HG03039 (cell line): ENCODE measurements around the gene RBM28.

Experiments used
- ATAC-seq: cut with Tn5 transposase; IDR thresholded peaks from one replicate; pipeline ENCODE4 v1.9.1; 2021; ENCODE audit warnings: mild to moderate bottlenecking, moderate library complexity; ENCODE audit not compliant: unreplicated experiment

The RBM28 gene

DNA sequence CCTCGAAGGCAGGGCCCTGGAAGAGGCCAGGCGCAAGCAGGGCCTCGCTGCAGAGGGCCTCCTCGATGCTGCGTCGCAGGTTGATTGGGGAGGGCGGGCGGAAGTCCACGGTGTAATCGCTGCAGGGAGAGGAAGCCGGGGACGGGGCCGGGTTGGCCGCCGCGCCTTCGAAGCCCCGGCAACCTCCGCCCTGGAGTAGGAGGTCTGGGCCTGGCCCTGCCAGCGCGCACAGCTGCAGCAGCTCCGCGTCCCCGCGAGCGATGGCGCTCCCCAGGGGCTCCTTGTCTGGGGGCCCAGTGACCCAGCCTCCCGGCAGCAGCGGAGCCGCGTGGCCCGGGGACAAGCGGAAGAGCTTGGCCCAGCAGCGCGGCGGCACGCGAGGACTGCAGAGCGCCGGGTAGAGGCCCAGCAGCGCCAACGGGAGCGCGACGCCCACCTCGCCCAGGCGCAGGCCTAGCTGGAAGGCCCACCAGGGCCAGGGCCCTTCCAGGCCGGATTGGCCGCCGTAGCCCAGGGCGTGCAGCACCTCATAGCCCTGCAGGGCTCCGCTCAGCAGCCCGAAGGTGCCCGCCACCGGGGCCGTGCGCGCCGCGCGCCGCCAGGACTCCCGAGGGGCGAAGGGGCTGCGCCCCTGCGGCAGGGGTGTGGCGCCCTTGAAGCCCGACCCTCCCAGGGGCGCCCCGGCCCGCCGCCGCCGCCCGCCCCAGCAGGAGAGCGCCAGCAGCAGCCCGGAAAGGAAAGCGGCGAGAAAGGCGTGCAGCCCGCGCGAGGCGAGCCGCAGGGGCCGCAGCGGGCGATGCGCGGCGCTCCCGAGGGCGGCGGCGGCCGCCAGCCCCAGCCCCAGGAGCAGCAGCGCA lies 7.8 kb upstream of the RBM28 start:
- ATAC-seq: no peak

DNA sequence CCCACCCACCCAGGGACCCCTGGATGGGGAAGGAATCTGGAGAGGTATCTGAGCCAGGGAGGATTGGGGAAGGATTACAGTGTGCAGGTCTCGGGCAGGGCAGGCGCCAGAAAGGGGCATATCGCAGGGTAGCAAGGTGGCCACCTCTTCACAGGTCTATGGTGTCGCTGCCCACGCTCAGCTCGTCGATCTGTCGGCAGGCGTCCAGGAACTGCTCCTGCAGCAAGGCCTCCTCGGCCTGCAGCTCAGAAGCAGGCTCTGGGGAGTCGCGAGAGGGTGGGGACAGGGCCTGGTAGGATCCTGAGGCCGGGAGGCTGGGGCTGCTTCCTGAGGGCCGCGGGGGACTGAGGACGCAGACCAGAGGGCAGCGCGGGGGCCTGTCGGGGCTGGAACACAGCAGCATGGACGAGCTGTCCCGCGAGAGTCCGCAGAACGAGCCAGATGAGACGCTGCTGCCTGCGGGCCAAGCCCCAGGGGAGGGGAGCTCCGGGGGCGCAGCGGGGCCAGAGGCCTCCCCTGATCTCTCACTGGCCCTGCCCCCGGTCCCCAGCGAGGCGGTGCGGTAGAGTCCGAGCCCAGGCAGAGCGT lies 7.1 kb upstream of the RBM28 start:
- no peak for ATAC-seq

DNA sequence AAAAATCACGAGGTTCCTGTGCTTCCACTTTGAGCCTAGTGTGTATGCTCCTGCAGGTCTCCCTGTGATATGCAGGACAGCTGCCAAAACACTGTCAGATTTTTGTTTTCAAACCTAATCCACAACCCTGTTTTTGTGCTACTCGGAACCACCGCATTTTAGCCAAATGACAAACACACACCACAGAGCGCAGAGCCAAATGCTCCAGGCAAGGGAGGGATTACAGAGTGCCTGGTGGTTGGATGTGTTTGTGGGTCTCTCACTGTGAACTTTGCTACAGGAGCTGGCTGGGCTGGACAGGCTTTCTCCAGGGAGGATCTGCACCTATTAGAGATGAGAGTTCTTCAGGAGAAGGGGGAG lies 5.7 kb upstream of the RBM28 start:
- no peak for ATAC-seq

DNA sequence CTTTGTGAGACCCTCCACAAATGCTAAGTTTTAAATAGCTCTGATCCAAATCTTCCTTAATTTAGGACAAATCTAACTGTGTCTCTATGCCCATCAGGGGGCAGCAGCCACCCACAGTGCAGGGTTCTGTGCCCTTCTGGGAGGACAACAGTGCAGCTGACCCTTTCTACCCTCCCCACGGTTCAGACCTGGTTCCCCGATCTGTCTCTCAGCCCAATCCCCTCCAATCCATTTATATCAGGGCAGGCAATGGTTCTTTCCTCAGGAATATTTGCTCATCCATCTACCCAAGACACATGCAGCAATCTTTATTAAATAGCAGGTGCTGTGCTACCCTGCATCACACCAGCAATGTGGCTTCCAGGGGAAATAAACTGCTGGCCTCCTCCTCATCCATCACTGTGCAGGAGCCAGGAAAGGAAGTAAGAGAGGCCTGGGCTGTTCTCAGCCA lies 4.0 kb upstream of the RBM28 start:
- ATAC-seq: no peak

DNA sequence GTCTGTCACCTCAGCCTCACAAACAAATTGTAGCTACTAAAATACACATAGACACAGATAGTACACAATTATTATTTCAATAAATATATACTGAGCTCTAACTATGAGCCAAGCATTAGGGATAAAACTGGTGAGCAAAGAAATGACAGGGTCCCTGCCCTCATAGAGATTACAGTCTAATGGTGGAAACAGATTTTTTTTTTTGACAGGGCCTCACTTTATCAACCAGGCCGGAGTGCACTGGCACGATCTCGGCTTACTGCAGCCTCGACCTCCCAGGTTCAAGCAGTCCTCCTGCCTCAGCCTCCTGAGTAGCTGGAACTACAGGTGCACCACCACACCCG lies 695 bp upstream of the RBM28 start:
- no peak for ATAC-seq

DNA sequence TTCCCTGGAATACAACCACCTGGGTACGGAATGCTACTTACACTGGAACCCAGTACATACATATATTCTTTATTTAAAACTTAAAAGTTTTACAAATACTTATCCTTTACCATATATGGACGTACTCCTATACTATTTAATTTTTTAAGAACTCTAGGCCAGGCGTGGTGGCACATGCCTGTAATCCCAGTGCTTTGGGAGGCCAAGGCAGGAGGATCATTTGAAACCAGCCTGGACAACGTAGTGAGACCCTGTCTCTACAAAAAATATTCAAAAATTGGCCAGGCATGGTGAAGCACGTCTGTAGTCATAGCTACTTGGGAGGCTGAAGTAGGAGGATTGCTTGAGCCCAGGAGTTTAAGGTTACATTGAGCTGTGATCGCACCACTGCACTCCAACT lies 2.0 kb downstream of the RBM28 start:
- ATAC-seq: no peak

DNA sequence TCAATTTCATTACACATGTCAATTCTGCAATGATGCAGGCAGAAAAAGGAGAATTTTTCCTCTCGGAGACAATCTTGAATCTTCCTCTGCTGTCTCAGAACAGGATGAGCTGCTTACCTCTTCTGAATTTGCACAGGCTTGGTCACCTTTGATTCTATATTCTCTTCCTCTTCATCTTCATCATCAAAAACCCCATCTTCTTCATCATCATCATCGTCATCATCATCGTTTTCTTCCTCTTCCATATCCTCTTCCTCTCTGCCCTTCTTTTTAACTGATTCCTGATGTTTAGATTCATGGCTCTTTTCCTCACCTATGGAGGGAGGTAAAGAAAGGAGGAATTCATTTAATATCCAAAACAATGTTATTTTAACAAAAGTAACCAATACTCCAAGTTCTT lies 8.0 kb downstream of the RBM28 start:
- no peak for ATAC-seq

DNA sequence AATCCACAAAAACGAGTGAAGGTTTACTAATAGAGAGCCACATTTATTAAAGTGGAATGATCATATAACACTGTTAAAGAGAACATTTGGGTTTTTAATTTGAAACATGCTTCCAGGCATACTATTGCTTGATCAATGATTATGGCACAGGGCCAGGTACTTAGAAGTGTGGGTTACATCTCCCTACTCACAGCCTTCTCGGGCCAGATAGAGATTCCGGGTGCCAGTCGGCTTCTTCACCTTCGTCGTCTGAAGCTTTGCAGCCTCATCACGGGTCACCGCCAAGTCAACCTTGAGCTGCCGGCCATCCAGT lies 19.4 kb downstream of the RBM28 start:
- no peak for ATAC-seq

DNA sequence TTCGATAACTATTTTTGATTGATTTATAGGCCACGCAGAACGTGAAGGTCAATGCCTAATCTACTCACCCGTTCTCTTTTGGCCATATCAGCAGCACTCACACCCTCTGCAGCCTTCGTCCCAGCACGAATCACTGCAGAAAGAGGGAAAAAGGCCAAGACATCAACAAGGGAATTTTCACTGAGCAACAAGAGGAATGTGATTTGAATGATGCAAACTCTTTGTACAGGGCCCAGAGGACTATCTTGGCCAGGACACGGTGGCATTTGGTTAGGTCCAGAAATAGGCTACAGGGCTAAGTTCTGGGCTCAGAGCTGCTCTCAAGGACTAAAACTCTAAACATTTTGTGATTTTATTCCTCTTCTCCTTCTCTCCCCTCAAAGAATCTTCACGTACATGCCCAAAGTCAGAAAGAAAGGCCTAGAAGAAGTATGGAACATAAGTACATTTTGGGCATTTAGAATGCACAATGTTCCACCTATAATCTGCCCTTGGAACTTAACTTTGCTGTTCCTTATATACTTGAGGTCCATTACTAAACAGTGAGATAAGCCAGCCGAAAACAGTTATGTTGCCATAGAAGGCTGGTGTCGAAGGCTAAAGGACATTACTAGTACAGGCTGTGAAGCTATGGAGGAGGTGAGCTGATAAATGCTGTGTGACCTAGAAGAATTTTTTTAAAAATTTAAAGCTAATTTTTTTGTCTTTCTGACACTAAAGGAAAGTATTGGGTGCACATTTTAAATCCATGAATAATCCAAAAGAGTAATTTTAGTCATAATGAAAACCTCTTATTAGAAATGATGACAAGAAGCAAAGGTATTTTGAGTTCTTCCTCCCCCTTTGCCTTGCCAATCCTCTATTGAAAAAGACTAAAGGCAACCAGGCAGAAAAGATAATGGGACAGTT lies 20.0 kb downstream of the RBM28 start:
- ATAC-seq: no peak

DNA sequence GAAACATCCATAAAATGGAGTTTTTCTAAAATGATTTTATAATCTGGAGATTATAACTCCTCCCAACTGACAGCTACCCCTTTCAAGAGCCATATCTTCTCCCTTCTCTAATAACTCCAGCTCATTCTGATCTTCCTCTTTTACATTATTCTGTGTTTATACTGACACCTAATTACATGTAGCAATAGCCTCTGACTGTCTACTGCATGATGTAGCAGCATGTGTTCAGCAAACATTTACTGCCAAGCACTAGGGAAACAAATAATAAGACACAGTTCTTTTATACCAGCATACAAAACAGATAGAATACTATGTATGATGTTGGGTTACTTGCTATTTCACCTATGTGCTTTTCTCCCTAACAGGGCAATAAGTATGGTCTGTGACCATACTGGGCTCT lies 20.7 kb downstream of the RBM28 start:
- ATAC-seq: no peak

DNA sequence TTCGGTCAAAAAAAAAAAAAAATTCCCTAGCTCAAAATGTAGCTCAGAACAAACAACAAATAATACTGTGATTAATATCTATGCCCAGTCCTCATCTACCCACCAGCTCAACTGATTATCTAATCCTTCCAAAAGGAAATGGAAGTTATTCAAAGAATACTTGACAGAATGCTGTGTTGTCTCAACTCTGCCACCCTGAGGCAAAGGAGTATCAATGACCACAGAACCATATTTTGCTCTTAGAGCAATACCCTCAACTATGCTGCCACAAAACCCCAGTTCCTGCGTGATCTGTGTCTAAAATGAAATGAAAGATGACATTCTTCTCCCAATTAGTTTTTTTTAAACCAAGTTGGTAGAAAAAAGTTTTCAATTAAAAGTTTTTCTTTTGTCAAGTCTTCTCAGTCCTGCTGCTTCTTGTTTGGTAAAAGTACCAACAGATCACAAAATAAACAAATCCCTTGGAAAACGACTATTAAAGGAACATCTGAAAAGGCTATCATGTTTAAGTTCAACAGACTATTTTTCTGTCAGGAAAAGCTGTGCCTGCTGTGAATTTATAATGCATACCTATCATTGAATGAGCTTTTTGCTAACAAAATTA lies 21.6 kb downstream of the RBM28 start:
- no peak for ATAC-seq

DNA sequence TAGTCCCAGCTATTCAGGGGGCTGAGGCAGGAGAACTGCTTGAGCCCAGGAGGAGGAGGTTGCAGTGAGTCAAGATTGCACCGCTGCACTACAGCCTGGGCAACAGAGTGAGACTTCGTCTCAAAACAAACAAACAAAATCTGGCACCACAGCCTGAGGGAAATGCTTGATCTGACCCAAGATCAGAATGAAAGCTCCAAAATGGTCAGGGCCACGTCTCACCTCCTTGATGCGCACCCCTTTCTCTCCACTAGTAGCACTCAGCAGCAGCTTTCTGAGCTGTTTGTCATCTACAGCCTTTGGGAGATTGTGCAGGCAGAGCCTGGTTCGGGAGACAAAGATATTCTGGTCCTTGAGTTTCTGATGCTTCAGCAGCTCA lies 22.7 kb downstream of the RBM28 start:
- ATAC-seq: no peak

DNA sequence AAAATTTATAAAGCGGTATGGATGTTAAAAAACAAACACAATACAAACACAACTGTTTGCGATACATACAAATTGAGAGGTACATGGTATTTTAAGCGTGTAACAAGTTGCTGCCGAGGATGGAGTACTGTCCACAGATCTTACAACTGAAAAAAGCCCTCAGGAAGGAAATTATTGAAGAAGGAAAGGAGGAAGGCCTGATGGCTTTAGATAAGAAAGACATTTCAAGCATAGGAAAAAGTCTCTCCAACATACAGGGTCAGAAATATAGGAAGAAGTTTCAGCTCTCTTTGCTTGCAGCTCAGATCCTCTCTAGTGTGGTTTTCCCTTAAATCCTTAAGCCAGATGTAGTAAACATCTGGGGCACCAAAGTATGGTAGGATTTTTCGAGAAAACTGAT lies 25.0 kb downstream of the RBM28 start:
- ATAC-seq: no peak

DNA sequence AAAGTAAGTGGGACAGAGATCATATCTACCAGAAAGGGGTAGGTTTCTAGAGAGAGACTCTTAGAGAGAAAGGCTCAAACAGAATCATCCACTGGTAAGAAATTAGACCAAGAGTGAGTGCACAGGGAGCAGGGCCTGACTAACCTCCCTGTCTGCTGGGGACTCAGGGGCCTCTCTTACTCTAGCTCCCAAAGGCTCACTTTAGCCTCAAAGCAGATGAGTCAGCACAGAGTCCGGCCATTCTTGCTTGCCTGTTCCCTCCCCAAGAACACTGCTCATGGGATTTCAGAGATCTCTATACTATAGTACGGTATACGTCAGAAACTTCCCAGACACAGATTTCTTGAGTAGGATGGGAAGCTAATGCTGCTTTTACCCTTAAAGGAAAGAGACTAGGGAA lies 32.7 kb downstream of the RBM28 start:
- ATAC-seq: no peak

DNA sequence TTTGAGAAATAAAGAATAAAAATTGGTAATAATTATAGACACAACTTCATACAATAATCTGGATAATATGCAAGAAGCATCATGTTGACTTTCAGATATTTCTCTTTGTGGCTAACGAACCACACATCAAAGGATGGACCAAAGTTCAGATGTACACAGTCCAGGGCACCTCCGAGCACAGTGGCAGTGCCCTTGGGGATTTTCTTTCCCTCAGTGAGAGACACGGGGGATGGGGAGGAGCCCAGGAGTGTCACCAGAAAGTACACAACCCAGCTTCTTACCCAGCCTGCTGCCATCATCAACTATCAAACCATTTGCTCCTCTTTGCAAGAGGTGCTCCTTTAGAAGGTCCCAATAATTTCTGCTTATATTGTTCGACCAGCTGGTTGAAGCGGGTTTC lies 33.2 kb downstream of the RBM28 start:
- ATAC-seq: no peak

DNA sequence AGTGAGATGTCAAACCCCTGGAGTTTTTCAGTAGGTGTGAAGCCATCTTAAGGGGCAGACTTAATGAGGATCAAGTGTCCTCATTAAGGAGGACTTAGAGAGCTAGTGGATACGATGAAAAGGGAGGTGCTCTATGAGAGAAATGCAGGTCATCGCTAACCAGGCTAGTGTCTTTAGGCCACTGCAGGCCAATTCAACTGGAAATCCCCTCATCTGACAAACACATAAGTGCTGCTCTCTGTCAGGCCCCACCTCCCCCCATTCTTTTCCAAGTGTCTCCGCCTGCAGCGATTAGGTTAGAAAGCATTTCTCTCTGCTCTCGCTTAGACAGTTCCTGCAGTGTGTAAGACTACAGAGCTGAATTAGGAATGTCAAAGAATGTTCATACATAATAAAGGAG lies 33.7 kb downstream of the RBM28 start:
- ATAC-seq: no peak

DNA sequence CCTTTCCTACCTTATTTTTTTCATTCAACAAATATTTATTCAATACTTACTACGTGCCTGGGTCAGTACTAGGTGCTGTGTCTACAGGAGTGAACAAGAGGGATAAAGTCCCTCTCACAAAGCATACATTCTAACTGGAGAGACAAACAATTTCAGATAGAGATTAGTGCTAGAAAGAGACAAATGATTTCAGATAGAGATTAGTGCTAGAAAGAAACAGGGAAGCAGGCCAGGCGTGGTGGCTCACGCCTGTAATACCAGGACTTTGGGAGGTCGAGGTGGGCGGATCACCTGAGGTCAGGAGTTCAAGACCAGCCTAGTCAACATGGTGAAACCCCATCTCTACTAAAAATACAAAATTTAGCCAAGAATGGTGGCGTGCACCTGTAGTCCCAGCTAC lies 34.6 kb downstream of the RBM28 start:
- no peak for ATAC-seq

DNA sequence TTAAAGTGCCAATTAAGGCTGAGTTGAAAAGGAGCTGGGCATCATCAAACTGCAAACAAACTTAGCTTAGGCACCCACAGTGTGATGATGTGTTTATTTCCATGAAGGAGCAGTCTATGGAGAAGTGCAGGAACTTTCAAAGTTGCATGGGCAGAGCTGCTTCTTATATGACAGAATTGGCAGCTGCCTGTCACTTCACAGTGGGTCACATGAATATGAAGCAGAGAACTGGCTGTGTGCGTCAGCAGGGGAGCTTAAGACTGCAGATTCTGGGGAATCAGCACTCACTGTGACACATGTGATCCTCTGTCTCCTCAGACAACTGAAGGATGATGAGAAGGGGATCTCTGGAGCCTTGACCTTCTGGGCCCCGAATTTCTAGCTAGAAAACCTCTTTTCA lies 36.6 kb downstream of the RBM28 start:
- no peak for ATAC-seq

DNA sequence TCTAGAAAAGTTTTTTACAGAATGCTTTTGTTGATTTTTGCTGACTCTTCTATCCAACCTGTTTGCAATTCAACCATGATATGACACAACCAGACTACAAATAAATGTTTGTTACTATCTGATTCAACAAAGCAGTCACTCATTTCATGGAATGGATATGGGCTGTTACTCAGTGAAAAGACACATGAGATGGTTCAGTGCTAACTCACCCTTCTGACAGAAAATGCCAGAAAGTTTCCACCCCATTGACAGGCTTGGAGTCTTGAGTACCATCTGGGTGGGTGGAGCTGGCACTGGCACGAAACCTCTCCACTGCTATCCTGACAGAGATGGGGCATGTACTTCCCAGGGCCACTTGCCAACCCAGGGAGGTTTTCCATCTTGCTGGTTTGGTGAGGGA lies 39.5 kb downstream of the RBM28 start:
- no peak for ATAC-seq

DNA sequence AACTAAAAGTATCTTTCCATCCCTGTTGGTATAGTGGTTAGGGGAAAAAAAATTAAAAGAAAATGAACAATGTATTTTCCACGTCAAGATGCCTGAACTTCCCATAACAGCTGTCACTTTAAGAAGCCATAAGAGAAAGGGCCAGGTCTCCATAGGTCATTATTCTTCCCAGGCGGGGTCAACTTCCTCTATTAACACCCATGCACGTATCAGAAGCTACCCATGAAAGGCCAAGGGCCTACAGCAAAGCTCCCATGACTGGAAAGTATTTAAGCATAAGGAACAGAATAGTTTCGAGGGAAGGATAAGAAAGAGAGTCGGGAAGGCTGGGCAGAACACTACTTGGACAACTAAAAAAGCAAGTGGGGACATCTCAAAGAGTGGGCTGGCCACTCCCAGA lies 40.1 kb downstream of the RBM28 start:
- ATAC-seq: no peak

DNA sequence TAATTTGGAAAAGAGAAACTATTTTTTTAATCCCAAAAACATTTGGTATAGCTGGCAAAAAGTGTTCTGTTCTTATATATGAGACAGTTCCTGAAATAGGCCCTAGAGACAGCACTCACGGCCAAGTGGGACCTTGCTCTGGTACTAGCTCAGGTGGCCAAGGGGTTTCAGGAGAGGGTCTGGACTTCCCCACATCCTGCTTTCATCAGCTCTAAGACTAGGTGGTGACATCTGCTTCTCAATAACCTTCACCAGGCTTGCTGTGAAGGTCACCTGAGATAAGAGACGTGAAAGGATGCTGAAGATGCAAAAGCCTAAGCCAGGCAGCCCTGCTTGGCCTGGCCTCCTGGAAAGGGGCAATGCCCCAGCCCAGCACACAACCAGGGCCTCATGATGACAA lies 40.6 kb downstream of the RBM28 start:
- no peak for ATAC-seq

DNA sequence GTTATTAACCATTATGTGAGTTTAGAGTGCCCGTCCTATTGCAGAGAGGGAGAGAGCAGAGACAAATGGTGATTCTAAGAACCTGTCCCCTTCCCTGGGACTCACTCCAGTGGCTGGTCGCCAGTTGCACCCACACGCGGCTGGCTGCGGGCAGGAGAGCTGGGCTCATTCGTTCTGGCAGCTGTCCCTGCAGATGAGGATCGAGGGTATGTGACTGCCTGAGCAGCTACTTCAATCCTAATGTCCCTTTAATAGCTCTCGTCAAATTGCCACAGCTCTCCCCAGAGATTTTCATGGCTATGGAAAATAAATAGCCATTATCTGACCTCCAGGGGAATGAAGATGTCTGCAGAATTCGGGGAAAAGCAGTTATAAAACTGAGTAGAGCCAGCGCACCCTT lies 41.6 kb downstream of the RBM28 start:
- ATAC-seq: no peak
